ENCODE data around the gene ZNF362. TPM values are rescaled to one million over a fixed set of nuclear protein-coding genes. Genes with fewer than 3 reads are reported as not detected.
"Not testable (repeated sequence)": the region's sequence is repeated elsewhere in the genome, so short reads cannot be mapped to it uniquely, and the experiment has no call there.

Gene ZNF362
- total RNA-seq, 1 experiment from 2014 or later, result 29.5 TPM

DNA sequence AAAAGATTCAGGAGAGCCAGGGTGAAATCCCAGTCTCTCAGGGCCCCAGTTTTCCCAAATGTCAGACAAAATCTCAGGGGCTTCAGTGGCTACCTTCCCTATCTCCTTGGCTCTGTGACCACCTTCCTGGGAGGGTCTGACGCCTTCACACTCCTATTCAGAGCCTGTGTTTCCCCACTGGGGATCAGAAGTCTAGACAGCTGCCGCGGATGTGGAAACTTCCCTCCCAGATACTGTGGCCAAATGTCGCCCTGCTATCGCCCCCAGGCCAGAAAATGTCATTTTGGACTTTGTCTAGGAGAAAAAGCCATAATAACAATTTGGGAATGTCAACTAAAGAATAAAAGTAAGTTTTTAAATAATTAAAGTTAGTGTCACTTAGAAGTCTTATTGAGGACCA, 48.7 kb downstream of the ZNF362 start:
- DNase-seq, result no peak
- no peaks in the 10 kb centered on the region for H3K27me3 Mint-ChIP-seq (ENCODE audit: unreplicated experiment)
- H3K4me3 Mint-ChIP-seq (ENCODE audit: low read depth, unreplicated experiment), result no peak overlapping the region
- no TSS peak for BruUV-seq (replicated peaks)
- intact Hi-C loops (cut with micrococcal nuclease; ENCODE audit: unreplicated experiment), result no loop called here
- TF ChIP-seq, protein P1, sequence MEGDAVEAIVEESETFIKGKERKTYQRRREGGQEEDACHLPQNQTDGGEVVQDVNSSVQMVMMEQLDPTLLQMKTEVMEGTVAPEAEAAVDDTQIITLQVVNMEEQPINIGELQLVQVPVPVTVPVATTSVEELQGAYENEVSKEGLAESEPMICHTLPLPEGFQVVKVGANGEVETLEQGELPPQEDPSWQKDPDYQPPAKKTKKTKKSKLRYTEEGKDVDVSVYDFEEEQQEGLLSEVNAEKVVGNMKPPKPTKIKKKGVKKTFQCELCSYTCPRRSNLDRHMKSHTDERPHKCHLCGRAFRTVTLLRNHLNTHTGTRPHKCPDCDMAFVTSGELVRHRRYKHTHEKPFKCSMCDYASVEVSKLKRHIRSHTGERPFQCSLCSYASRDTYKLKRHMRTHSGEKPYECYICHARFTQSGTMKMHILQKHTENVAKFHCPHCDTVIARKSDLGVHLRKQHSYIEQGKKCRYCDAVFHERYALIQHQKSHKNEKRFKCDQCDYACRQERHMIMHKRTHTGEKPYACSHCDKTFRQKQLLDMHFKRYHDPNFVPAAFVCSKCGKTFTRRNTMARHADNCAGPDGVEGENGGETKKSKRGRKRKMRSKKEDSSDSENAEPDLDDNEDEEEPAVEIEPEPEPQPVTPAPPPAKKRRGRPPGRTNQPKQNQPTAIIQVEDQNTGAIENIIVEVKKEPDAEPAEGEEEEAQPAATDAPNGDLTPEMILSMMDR (IDR thresholded peaks at IDR 0.05; ENCODE audit: unreplicated experiment), result no peak
- H3K27ac Mint-ChIP-seq (ENCODE audit: unreplicated experiment), result no peak overlapping the region
- H3K36me3 Mint-ChIP-seq (ENCODE audit: insufficient read depth, unreplicated experiment), result no peaks in the 10 kb centered on the region
- no peaks in the 10 kb centered on the region for H3K9me3 Mint-ChIP-seq (ENCODE audit: low read depth, unreplicated experiment)
- H3K4me1 Mint-ChIP-seq (ENCODE audit: low read depth, unreplicated experiment), result no peaks in the 10 kb centered on the region
- CTCF ChIA-PET, result interaction anchor here (1.1 kb wide), 1 partner anchor 9 kb away, joined by 4 read pairs; no protein-coding TSS in a partner anchor

DNA sequence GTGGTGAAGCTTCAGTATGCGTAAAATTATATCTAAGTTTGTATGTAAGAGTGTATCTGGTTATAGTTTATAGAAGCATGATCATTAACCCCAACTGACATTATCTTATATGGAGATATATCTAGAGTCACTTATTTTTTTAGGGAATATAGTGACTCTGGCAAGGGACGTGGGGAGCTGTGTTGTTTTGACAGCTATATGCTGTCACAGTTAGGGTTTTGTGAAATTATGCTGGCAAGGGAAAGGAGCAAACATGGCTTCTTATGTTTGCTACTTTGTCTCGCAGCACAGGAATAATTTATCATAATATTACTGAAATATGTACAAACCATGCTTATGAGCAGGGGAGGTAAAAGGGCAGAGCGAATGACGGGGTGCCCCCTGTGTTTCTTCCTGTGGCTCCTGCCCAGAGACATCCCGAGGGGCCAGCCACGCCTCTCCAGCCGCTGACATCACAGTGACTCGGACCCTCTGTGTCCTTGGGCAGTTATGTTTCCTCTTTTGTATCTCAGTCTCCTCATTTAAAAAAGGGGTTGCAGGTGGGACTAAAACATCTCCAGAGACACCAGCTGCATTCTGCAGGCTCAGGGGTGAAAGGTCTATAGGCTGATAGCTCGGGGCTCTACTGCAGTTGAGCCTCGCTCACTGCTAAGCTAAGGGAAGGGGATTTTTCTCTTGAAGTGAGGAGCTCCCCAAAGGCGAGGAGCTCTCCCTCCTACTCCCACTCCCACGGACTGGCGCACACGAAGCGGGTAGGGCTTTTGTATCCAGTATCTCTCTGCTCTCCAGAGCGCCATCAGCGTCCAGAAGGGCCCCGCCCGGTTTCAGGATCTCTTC, 49.7 kb downstream of the ZNF362 start:
- CTCF ChIA-PET, result no interaction called here
- TF ChIP-seq, protein P1 (IDR thresholded peaks at IDR 0.05; ENCODE audit: unreplicated experiment), result no peak
- BruUV-seq (replicated peaks), result no TSS peak
- DNase-seq, result no peak
- Mint-ChIP-seq H3K4me3 (ENCODE audit: low read depth, unreplicated experiment) (no peak overlapping the region), H3K9me3 (ENCODE audit: low read depth, unreplicated experiment) (no peaks in the 10 kb centered on the region), H3K27me3 (ENCODE audit: unreplicated experiment) (no peaks in the 10 kb centered on the region), H3K36me3 (ENCODE audit: insufficient read depth, unreplicated experiment) (no peaks in the 10 kb centered on the region), H3K27ac (ENCODE audit: unreplicated experiment) (no peak overlapping the region), H3K4me1 (ENCODE audit: low read depth, unreplicated experiment) (no peaks in the 10 kb centered on the region)
- intact Hi-C loops (cut with micrococcal nuclease; ENCODE audit: unreplicated experiment), result no loop called here

DNA sequence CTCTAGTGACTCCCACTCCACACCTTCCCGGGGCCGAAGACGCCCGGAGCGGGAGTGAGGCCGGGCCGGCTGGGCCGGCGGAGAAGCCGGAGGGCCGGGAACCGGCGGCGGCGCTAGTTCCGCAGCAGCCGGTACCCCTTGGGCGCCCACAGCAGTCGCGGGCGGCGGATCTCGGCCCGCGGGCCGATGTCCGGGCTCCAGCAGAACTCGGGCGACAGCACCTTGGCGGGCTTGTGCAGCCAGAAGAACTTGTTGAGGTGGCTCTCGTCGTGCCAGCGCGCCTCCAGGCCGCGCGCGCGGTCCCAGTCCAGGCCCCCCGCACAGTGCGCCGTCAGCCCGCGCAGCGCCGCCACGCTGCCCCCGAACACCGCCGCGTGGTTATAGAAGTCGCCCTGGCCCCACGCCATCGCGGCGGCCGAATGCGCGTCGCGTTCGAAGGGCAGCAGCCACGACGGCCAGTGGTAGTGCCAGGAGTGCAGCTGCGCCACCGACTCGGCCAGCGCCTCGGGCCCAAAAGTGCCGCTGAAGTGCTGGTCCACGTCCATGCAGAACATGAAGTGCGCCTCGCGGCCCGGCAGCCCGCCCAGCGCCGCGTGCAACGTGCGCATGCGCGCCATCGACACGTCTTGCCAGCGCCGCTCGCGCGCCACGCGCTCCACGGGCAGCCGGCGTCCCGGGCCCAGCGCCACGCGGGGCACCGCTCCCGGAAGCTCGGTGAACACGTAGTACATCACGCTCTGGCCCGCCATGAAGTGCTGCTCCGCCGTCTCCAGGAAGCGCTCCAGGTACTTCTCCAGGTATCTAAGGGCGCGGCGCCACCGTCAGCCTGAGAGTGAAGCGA, 50.6 kb downstream of the ZNF362 start:
- no peaks in the 10 kb centered on the region for H3K9me3 Mint-ChIP-seq (ENCODE audit: low read depth, unreplicated experiment)
- CTCF ChIA-PET, result no interaction called here
- H3K4me3 Mint-ChIP-seq (ENCODE audit: low read depth, unreplicated experiment), result no peak overlapping the region
- DNase-seq, result no peak
- no peaks in the 10 kb centered on the region for H3K36me3 Mint-ChIP-seq (ENCODE audit: insufficient read depth, unreplicated experiment)
- BruUV-seq (replicated peaks), result no TSS peak
- no peaks in the 10 kb centered on the region for H3K4me1 Mint-ChIP-seq (ENCODE audit: low read depth, unreplicated experiment)
- TF ChIP-seq, protein P1 (IDR thresholded peaks at IDR 0.05; ENCODE audit: unreplicated experiment), result no peak
- intact Hi-C loops (cut with micrococcal nuclease; ENCODE audit: unreplicated experiment), result no loop called here
- H3K27ac Mint-ChIP-seq (ENCODE audit: unreplicated experiment), result no peak overlapping the region
- H3K27me3 Mint-ChIP-seq (ENCODE audit: unreplicated experiment), result no peaks in the 10 kb centered on the region

DNA sequence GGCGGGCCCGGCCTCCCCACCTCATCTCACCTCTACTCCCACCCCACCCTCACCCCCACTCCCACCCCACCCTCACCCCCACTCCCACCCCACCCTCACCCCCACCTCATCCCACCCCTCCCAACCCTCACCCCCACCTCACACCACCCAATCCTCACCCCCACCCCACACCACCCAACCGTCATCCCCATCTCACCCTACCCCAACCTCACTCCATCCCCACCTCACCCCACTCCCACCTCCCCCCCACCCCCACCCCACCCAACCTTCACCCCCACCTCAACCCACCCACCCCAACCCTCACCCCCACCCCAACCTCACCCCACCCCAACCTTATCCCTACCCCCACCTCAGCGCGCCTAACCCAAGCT, 51.2 kb downstream of the ZNF362 start:
- no peak for DNase-seq
- Mint-ChIP-seq H3K9me3 (ENCODE audit: low read depth, unreplicated experiment) (no peaks in the 10 kb centered on the region), H3K4me3 (ENCODE audit: low read depth, unreplicated experiment) (no peak overlapping the region), H3K36me3 (ENCODE audit: insufficient read depth, unreplicated experiment) (no peaks in the 10 kb centered on the region), H3K27ac (ENCODE audit: unreplicated experiment) (no peak overlapping the region), H3K27me3 (ENCODE audit: unreplicated experiment) (no peaks in the 10 kb centered on the region), H3K4me1 (ENCODE audit: low read depth, unreplicated experiment) (no peaks in the 10 kb centered on the region)
- intact Hi-C loops (cut with micrococcal nuclease; ENCODE audit: unreplicated experiment), result no loop called here
- CTCF ChIA-PET, result no interaction called here
- TF ChIP-seq, protein P1 (IDR thresholded peaks at IDR 0.05; ENCODE audit: unreplicated experiment), result no peak
- no TSS peak for BruUV-seq (replicated peaks)

DNA sequence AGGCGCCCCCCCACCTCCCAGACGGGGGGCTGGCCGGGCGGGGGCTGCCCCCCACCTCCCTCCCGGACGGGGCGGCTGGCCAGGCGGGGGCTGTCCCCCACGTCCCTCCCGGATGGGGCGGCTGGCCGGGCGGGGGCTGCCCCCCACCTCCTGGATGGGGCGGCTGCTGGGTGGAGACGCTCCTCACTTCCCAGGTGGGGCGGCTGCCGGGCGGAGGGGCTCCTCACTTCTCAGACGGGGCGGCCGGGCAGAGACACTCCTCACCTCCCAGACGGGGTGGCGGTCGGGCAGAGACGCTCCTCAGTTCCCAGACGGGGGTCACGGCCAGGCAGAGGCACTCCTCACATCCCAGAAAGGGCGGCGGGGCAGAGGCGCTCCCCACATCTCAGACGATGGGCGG, 53.1 kb downstream of the ZNF362 start:
- H3K27ac Mint-ChIP-seq (ENCODE audit: unreplicated experiment); intact Hi-C loops (cut with micrococcal nuclease; ENCODE audit: unreplicated experiment); CTCF ChIA-PET; H3K4me3 Mint-ChIP-seq (ENCODE audit: low read depth, unreplicated experiment); DNase-seq; H3K4me1 Mint-ChIP-seq (ENCODE audit: low read depth, unreplicated experiment); BruUV-seq (replicated peaks); H3K27me3 Mint-ChIP-seq (ENCODE audit: unreplicated experiment); H3K9me3 Mint-ChIP-seq (ENCODE audit: low read depth, unreplicated experiment); H3K36me3 Mint-ChIP-seq (ENCODE audit: insufficient read depth, unreplicated experiment): not testable (repeated sequence)
